B cell (primary cell): ENCODE data around the gene ZNF302. TPM values are rescaled to one million over a fixed set of nuclear protein-coding genes. Genes with fewer than 3 reads are reported as not detected.

Experiments used
- ATAC-seq: fragments of 200-7000 bp; cut with Tn5 transposase; one replicate; pipeline ENCODE4 v1.10.0; 2021; ENCODE audit warnings: low read depth, mild to moderate bottlenecking, moderate number of reproducible peaks, moderate library complexity
- CTCF ChIA-PET: fragments of 350-600 bp; sonication (Branson Sonifier 250); formaldehyde crosslinking; loops from one replicate; lab custom pipeline; 2021; ENCODE audit warnings: antibody characterized with exemption, inconsistent platforms; lab: Charles Lee
- POLR2A ChIA-PET: fragments of 350-600 bp; sonication (Branson Sonifier 250); formaldehyde crosslinking; loops from one replicate; lab custom pipeline; 2021; ENCODE audit warnings: antibody characterized with exemption; lab: Charles Lee
- DNase-seq: peaks from one replicate; pipeline ENCODE4 v3.0.0; 2013
- H2AFZ ChIP-seq: 2 replicates; pipeline ENCODE4 v1.6.1; 2012; ENCODE audit warnings: mild to moderate bottlenecking, low read depth, low read length; ENCODE audit not compliant: insufficient read depth, poor library complexity, severe bottlenecking
- H3K27ac ChIP-seq, 2 donors: 1 replicate in 1 of 2; 2 replicates in 1 of 2; pipeline ENCODE4 v1.5.1; 2012 to 2013; ENCODE audit warnings: low read length in 2 of 2, mild to moderate bottlenecking in 2 of 2, moderate library complexity in 1 of 2
- H3K27me3 ChIP-seq, 4 experiments: fragments of 200-600 bp in 1 of 4; sonication (generic) in 1 of 4; replicated peaks in 1 of 4; 1 replicate in 2 of 4; 2 replicates in 2 of 4; pipeline versions ENCODE4 v1.6.1 to v1.7.0; 2013 to 2016; ENCODE audit warnings: low read length in 3 of 4, mild to moderate bottlenecking in 2 of 4, mixed read lengths in 1 of 4, moderate library complexity in 1 of 4; ENCODE audit not compliant: insufficient read depth in 4 of 4, control insufficient read depth in 3 of 4; ENCODE audit errors: control extremely low read depth in 1 of 4
- H3K36me3 ChIP-seq, 2 experiments: replicated peaks in 1 of 2; 1 replicate in 1 of 2; 2 replicates in 1 of 2; pipeline versions ENCODE4 v1.6.1 to v1.7.1; 2013; ENCODE audit warnings: low read length in 1 of 2; ENCODE audit not compliant: insufficient read depth in 2 of 2, control insufficient read depth in 1 of 2; ENCODE audit errors: control extremely low read depth in 1 of 2, extremely low read depth in 1 of 2
- H3K4me1 ChIP-seq, 2 donors: fragments of 200-600 bp in 1 of 2; sonication (generic) in 1 of 2; 1 replicate in 1 of 2; 2 replicates in 1 of 2; pipeline versions ENCODE4 v1.5.1 to v1.6.1; 2013 to 2017; ENCODE audit warnings: low read length in 2 of 2; ENCODE audit not compliant: control insufficient read depth in 2 of 2, insufficient read depth in 2 of 2
- H3K4me2 ChIP-seq: replicated peaks from 2 replicates; pipeline ENCODE3; 2012; ENCODE audit warnings: mild to moderate bottlenecking, low read depth, low read length; ENCODE audit not compliant: poor library complexity, severe bottlenecking
- H3K4me3 ChIP-seq, 5 experiments: fragments of 200-600 bp in 1 of 5; sonication (generic) in 1 of 5; 1 replicate in 3 of 5; 2 replicates in 2 of 5; pipeline versions ENCODE4 v1.5.1 to v1.7.0; 2011 to 2016; ENCODE audit warnings: low read length in 4 of 5, mild to moderate bottlenecking in 4 of 5, low read depth in 2 of 5, control low read depth in 1 of 5, moderate library complexity in 1 of 5; ENCODE audit not compliant: insufficient read depth in 1 of 5; ENCODE audit errors: control extremely low read depth in 1 of 5, extremely low read depth in 1 of 5
- H3K79me2 ChIP-seq: fragments of 200-600 bp; sonication (generic); one replicate; pipeline ENCODE4 v1.6.0; 2016; ENCODE audit warnings: low read length; ENCODE audit not compliant: control insufficient read depth, insufficient read depth
- H3K9ac ChIP-seq: fragments of 200-600 bp; sonication (generic); 2 replicates; pipeline ENCODE4 v1.6.1; 2017; ENCODE audit warnings: mild to moderate bottlenecking, low read length, moderate library complexity
- H3K9me3 ChIP-seq, 3 donors: one replicate each; pipeline versions ENCODE4 v1.6.1 to v1.7.1; 2013; ENCODE audit warnings: low read length in 2 of 3; ENCODE audit not compliant: control insufficient read depth in 2 of 3, insufficient read depth in 1 of 3; ENCODE audit errors: control extremely low read depth in 1 of 3
- H4K20me1 ChIP-seq: 2 replicates; pipeline ENCODE4 v1.6.0; 2012; ENCODE audit warnings: mild to moderate bottlenecking, low read length; ENCODE audit not compliant: insufficient read depth, control insufficient read depth, poor library complexity, severe bottlenecking
- H3K27ac Mint-ChIP-seq: one replicate; pipeline ENCODE4 v1.8.0; 2021; ENCODE audit warnings: mixed read lengths
- H3K27me3 Mint-ChIP-seq: one replicate; pipeline ENCODE4 v1.8.0; 2021; ENCODE audit warnings: mixed read lengths
- H3K4me1 Mint-ChIP-seq: one replicate; pipeline ENCODE4 v1.8.0; 2021; ENCODE audit warnings: mixed read lengths
- H3K4me3 Mint-ChIP-seq: one replicate; pipeline ENCODE4 v1.8.0; 2021; ENCODE audit warnings: mixed read lengths
- H3K9me3 Mint-ChIP-seq: one replicate; pipeline ENCODE4 v1.8.0; 2022; ENCODE audit warnings: mixed read lengths; ENCODE audit not compliant: insufficient read depth
- EZH2 ChIP-seq: IDR thresholded peaks from 2 replicates; pipeline ENCODE4 v1.6.1; 2012; ENCODE audit warnings: borderline replicate concordance, low read depth, mild to moderate bottlenecking, moderate library complexity, low read length; ENCODE audit not compliant: insufficient read depth, poor library complexity, severe bottlenecking
- WGBS: methylation state at CpG from one replicate; pipeline ENCODE4 v1.1.5; 2013; ENCODE audit warnings: missing lambda C conversion rate; ENCODE audit not compliant: insufficient coverage; 5-methylcytosine and 5-hydroxymethylcytosine counted together
- intact Hi-C: fragments of 100-400 bp; cut with micrococcal nuclease; formaldehyde crosslinking; loops from one replicate; pipeline ENCODE4 v1.10.0; 2022
- polyA plus RNA-seq: library from polyadenylated mRNA; depleted of rRNA; stranded (reverse); fragments of >200 nt; gene quantifications from 2 replicates; pipeline ENCODE4 v1.2.3, GENCODE V29; 2012
- total RNA-seq, 2 donors: library from RNA; stranded (reverse); fragments of 120-200 nt in 1 of 2; gene quantifications; 1 replicate in 1 of 2; 2 replicates in 1 of 2; pipeline versions ENCODE4 v1.2.3 to v1.2.4, GENCODE V29; 2013 to 2022
- TF ChIP-seq, protein P1 (sequence below): fragments of 200-600 bp; IDR thresholded peaks from one replicate; pipeline ENCODE4 v1.8.0; 2022; ENCODE audit warnings: antibody characterized with exemption, mild to moderate bottlenecking

ZNF302 gene
- total and polyA plus RNA-seq, 2 donors (not counting 1 experiment from before 2014, with no cell fraction given), result 20.4 to 48.4 TPM

- 0% methylated on average over 2 of the region's 4 CpGs for WGBS
- TF ChIP-seq, protein P1, sequence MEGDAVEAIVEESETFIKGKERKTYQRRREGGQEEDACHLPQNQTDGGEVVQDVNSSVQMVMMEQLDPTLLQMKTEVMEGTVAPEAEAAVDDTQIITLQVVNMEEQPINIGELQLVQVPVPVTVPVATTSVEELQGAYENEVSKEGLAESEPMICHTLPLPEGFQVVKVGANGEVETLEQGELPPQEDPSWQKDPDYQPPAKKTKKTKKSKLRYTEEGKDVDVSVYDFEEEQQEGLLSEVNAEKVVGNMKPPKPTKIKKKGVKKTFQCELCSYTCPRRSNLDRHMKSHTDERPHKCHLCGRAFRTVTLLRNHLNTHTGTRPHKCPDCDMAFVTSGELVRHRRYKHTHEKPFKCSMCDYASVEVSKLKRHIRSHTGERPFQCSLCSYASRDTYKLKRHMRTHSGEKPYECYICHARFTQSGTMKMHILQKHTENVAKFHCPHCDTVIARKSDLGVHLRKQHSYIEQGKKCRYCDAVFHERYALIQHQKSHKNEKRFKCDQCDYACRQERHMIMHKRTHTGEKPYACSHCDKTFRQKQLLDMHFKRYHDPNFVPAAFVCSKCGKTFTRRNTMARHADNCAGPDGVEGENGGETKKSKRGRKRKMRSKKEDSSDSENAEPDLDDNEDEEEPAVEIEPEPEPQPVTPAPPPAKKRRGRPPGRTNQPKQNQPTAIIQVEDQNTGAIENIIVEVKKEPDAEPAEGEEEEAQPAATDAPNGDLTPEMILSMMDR, result peak; percentile 83
- TF ChIP-seq EZH2, result no peak
These were observed 37.9 kb upstream of the ZNF302 start for GRCh38 chr19:34639491-34640085.

DNA sequence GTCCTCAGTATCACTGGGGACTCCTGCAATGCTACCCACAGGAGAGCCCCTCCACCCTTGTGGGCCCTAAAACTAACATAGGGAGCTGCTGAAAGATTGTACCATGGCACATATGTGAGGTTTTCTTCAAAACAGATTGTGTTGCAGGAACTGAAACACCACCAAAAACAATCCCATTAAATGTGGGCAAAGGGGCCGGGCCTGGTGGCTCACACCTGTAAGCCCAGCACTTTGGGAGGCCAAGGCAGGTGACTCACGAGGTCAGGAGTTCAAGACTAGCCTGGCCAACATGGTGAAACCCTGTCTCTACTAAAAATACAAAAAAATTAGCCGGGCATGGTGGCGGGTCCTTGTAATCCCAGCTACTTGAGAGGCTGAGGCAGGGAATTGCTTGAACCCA is 35.2 kb upstream of the ZNF302 start:
- ChIA-PET CTCF (interaction anchor here (6.7 kb wide), 1 partner anchor 69 kb away, joined by 111 read pairs; no protein-coding TSS in a partner anchor), POLR2A (no interaction called here)
- no peaks in the 10 kb centered on the region for H3K79me2 ChIP-seq
- H2AFZ ChIP-seq, result no peak overlapping the region
- no peak overlapping the region for H3K27ac ChIP-seq
- Mint-ChIP-seq H3K4me3 (no peak overlapping the region), H3K9me3 (no peaks in the 10 kb centered on the region), H3K4me1 (peaks cover 4% of the 10 kb centered on the region), H3K27me3 (no peaks in the 10 kb centered on the region), H3K27ac (no peak overlapping the region)
- TF ChIP-seq EZH2, result no peak
- TF ChIP-seq, protein P1, result no peak
- ATAC-seq, result no peak
- H3K9ac ChIP-seq, result no peak overlapping the region
- 100% methylated on average over 2 of the region's 4 CpGs for WGBS
- H3K4me2 ChIP-seq, result no peak overlapping the region
- H4K20me1 ChIP-seq, result no peaks in the 10 kb centered on the region
- peaks cover 0 to 4% of the 10 kb centered on the region in 2 donors for H3K4me1 ChIP-seq
- no peaks in the 10 kb centered on the region for H3K36me3 ChIP-seq
- H3K9me3 ChIP-seq, result no peaks in the 10 kb centered on the region
- intact Hi-C loops, result no loop called here
- no peak overlapping the region for H3K4me3 ChIP-seq
- H3K27me3 ChIP-seq, result no peaks in the 10 kb centered on the region
- no peak for DNase-seq

More at GRCh38 chr19:34639491-34640085, 37.9 kb upstream of the ZNF302 start:
- Histone ChIP-seq H3K79me2 (no peaks in the 10 kb centered on the region), H4K20me1 (no peaks in the 10 kb centered on the region), H2AFZ (no peak overlapping the region), H3K4me1 (peaks cover 0 to 4% of the 10 kb centered on the region in 2 donors), H3K9me3 (peaks cover 2 to 19% (median 12%) of the 10 kb centered on the region in 3 donors), H3K27me3 (no peaks in the 10 kb centered on the region), H3K27ac (no peak overlapping the region), H3K36me3 (no peaks in the 10 kb centered on the region), H3K4me3 (no peak overlapping the region), H3K9ac (no peak overlapping the region), H3K4me2 (no peak overlapping the region)
- intact Hi-C loops, result loop anchor here (1.0 to 2.0 kb wide), 3 partner anchors 23 to 334 kb away; no protein-coding TSS in a partner anchor
- CTCF ChIA-PET, result interaction anchor here (0.5 to 6.7 kb wide), 12 partner anchors 9 to 1479 kb away, joined by 3 to 111 read pairs (median 4); no protein-coding TSS in a partner anchor
- Mint-ChIP-seq H3K27me3 (no peaks in the 10 kb centered on the region), H3K9me3 (peaks cover 9% of the 10 kb centered on the region), H3K4me3 (no peak overlapping the region), H3K27ac (no peak overlapping the region), H3K4me1 (peaks cover 4% of the 10 kb centered on the region)
- ATAC-seq (peak; percentile 31), DNase-seq (peak; percentile 82)
- POLR2A ChIA-PET, result no interaction called here
